ENCODE measurements around the gene TUBE1.
"Not testable (repeated sequence)": the region's sequence is repeated elsewhere in the genome, so short reads cannot be mapped to it uniquely, and the experiment has no call there.

TUBE1 gene

GRCh38 chr6:112109262-112109661 lies 22.0 kb upstream of the TUBE1 start:
- DNase-seq: no peak

GRCh38 chr6:112106562-112106961 lies 19.3 kb upstream of the TUBE1 start:
- Histone ChIP-seq H3K4me1 (no peaks in the 10 kb centered on the region), H3K27me3 (no peaks in the 10 kb centered on the region), H3K9me3 (no peaks in the 10 kb centered on the region), H3K4me3 (ENCODE audit: low read depth, low read length) (no peak overlapping the region), H3K36me3 (no peaks in the 10 kb centered on the region)
- TF ChIP-seq, protein P1, sequence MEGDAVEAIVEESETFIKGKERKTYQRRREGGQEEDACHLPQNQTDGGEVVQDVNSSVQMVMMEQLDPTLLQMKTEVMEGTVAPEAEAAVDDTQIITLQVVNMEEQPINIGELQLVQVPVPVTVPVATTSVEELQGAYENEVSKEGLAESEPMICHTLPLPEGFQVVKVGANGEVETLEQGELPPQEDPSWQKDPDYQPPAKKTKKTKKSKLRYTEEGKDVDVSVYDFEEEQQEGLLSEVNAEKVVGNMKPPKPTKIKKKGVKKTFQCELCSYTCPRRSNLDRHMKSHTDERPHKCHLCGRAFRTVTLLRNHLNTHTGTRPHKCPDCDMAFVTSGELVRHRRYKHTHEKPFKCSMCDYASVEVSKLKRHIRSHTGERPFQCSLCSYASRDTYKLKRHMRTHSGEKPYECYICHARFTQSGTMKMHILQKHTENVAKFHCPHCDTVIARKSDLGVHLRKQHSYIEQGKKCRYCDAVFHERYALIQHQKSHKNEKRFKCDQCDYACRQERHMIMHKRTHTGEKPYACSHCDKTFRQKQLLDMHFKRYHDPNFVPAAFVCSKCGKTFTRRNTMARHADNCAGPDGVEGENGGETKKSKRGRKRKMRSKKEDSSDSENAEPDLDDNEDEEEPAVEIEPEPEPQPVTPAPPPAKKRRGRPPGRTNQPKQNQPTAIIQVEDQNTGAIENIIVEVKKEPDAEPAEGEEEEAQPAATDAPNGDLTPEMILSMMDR (IDR thresholded peaks at IDR 0.05; ENCODE audit: low read depth, low read length): no peak
- DNase-seq: no peak

More at GRCh38 chr6:112109262-112109661, 22.0 kb upstream of the TUBE1 start:
- H3K4me3 ChIP-seq (ENCODE audit: low read depth, low read length): no peak overlapping the region
- H3K36me3 ChIP-seq: 0 out of 2 replicates have a peak, but pooled peaks cover 4% of the 10 kb centered on the region
- H3K4me1 ChIP-seq: no peaks in the 10 kb centered on the region
- H3K9me3 ChIP-seq: no peaks in the 10 kb centered on the region
- no peaks in the 10 kb centered on the region for H3K27me3 ChIP-seq
- TF ChIP-seq, protein P1 (IDR thresholded peaks at IDR 0.05; ENCODE audit: low read depth, low read length): no peak

DNA sequence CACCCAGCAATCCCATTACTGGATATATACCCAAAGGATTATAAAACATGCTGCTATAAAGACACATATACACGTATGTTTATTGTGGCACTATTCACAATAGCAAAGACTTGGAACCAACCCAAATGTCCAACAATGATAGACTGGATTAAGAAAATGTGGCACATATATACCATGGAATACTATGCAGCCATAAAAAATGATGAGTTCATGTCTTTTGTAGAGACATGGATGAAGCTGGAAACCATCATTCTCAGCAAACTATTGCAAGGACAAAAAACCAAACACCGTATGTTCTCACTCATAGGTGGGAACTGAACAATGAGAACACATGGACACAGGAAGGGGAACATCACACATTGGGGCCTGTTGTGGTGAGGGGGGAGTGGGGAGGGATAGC lies 18.7 kb upstream of the TUBE1 start:
- DNase-seq; H3K4me3 ChIP-seq (ENCODE audit: low read depth, low read length); H3K4me1 ChIP-seq; H3K36me3 ChIP-seq; H3K9me3 ChIP-seq; H3K27me3 ChIP-seq: not testable (repeated sequence)

DNA sequence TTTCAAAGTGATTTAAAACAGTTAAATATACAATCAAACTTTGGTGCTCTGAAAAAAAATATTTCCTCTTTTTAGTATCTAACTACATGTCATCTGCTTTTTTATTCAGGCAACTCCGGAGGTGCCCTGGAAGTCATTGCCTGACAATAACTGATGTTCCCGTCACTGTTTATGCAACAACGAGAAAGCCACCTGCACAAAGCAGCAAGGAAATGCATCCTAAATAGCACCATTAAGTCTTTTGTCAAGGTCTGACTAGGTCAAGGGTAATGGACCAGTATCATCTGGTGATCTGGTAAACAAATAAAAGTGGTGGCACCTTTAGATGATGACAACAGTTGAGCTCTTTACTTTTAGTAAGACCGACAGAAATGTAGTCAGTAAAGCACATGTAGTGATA lies 13.3 kb upstream of the TUBE1 start:
- no peak for DNase-seq
- Histone ChIP-seq H3K36me3 (no peaks in the 10 kb centered on the region), H3K4me1 (no peaks in the 10 kb centered on the region), H3K27me3 (no peaks in the 10 kb centered on the region), H3K4me3 (ENCODE audit: low read depth, low read length) (no peak overlapping the region), H3K9me3 (no peaks in the 10 kb centered on the region)
- TF ChIP-seq, protein P1 (IDR thresholded peaks at IDR 0.05; ENCODE audit: low read depth, low read length): no peak

DNA sequence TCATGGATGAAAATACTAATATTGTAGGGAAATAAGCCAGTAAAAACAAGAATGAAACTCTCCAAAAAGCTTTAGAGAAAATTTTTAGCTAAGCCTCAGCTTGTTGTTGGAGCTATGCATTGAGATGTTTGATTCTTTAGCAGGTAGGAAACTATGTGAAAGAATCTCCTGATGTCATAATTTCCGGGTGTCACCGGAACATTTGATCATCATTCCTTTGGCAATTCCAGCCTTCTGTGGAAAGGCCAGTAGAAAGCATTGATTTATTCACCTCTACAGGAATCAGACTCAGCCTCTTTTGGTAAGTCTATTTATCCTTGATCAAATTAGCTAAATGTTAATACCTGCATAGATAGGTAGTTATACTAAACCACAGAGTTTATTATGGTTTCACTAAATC lies 9.6 kb upstream of the TUBE1 start:
- no peak overlapping the region for H3K4me3 ChIP-seq (ENCODE audit: low read depth, low read length)
- TF ChIP-seq, protein P1 (IDR thresholded peaks at IDR 0.05; ENCODE audit: low read depth, low read length): no peak
- H3K9me3 ChIP-seq: no peaks in the 10 kb centered on the region
- no peak for DNase-seq
- H3K36me3 ChIP-seq: no peaks in the 10 kb centered on the region
- no peaks in the 10 kb centered on the region for H3K27me3 ChIP-seq
- H3K4me1 ChIP-seq: no peaks in the 10 kb centered on the region

GRCh38 chr6:112087916-112088315 lies 634 bp upstream of the TUBE1 start:
- Histone ChIP-seq H3K4me1 (no peaks in the 10 kb centered on the region), H3K4me3 (ENCODE audit: low read depth, low read length) (peak overlapping the region; percentile 97), H3K9me3 (no peaks in the 10 kb centered on the region), H3K36me3 (no peaks in the 10 kb centered on the region), H3K27me3 (no peaks in the 10 kb centered on the region)
- no peak for DNase-seq
- TF ChIP-seq, protein P1 (IDR thresholded peaks at IDR 0.05; ENCODE audit: low read depth, low read length): no peak

- Histone ChIP-seq H3K36me3 (no peaks in the 10 kb centered on the region), H3K4me3 (ENCODE audit: low read depth, low read length) (peak overlapping the region; percentile 97), H3K4me1 (no peaks in the 10 kb centered on the region), H3K9me3 (no peaks in the 10 kb centered on the region), H3K27me3 (no peaks in the 10 kb centered on the region)
- DNase-seq: no peak
- TF ChIP-seq, protein P1 (IDR thresholded peaks at IDR 0.05; ENCODE audit: low read depth, low read length): no peak
Measured at GRCh38 chr6:112086744-112087135, 542 bp downstream of the TUBE1 start.

Data from BE2C (cell line).